Erythroblast (primary cell): ENCODE data around the gene MMS19.

Source experiments
- GATA1 ChIP-seq: IDR thresholded peaks from 2 replicates; pipeline ENCODE4 v1.6.1; 2011; ENCODE audit warnings: low read depth, mild to moderate bottlenecking, control low read depth, low read length, moderate library complexity
- POLR2A ChIP-seq: IDR thresholded peaks from 2 replicates; pipeline ENCODE4 v1.6.1; 2011; ENCODE audit warnings: mild to moderate bottlenecking, low read length

DNA sequence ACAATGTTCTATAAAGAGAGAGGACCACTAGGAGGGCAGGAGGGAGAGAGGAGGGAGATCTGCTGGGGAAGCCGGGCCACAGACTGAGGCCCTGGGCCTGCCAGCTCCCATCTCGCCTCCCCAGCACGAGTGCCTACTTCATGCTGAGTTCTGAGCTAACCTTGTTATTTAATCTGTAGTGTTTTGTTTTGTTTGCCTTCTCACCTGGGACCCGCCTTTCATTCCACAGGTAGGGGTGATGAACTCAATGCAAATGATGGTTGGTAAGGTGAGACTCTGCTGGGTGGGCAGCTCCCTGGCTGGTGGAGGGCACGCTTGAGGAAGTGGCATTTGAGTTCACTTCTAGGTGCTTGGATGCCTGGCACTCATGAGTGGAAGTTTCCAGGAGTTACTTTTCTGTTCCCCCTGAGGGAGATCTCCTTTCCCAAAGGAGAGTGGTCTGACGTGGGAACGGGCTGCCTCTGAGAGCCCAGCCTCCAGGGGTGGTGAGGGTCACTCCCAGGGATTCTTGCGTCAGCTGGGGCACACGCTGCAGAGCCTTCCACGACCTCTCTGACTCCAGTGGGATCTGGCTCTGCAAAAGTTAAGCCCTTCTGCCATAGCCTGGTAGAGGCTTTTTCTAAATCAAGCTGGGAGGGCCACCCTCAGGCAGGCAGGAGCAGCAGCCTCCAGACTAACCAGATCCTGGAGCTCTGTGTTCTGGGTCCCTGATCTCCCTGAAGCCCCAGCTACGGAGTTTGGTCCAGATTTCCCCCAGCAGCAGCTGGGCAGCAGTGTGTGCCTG lies 22.9 kb upstream of the MMS19 start:
- TF ChIP-seq POLR2A, result no peak
- no peak for TF ChIP-seq GATA1
